Vagina (tissue), 2 donors: ENCODE measurements around the gene CLTRN. TPM values are rescaled to one million over a fixed set of nuclear protein-coding genes. Genes with fewer than 3 reads are reported as not detected.
A peak's percentile ranks its signal among the peaks of the same experiment; 100 is the strongest.

Source experiments
- DNase-seq, 2 donors: peaks; one replicate each; pipeline ENCODE4 v3.0.0-alpha.2; 2017; ENCODE audit errors: extremely low spot score in 2 of 2
- H3K27ac ChIP-seq: fragments of 200-600 bp; sonication (generic); one replicate; pipeline ENCODE4 v1.5.1; 2019
- H3K27me3 ChIP-seq: fragments of 200-600 bp; sonication (generic); one replicate; pipeline ENCODE4 v1.5.1; 2019
- H3K36me3 ChIP-seq, 2 donors: fragments of 200-600 bp; sonication (generic); one replicate each; pipeline ENCODE4 v1.5.1; 2017 to 2019
- H3K4me1 ChIP-seq: fragments of 200-600 bp; sonication (generic); one replicate; pipeline ENCODE4 v1.5.1; 2019
- H3K4me3 ChIP-seq, 2 donors: fragments of 200-600 bp; sonication (generic); 1 replicate in 1 of 2; 2 replicates in 1 of 2; pipeline ENCODE4 v1.5.1; 2016 to 2019
- H3K9me3 ChIP-seq: fragments of 200-600 bp; sonication (generic); one replicate; pipeline ENCODE4 v1.5.1; 2019
- POLR2A ChIP-seq, 2 donors: fragments of 450-650 bp; IDR thresholded peaks; one replicate each; pipeline ENCODE4 v1.6.1; 2017; ENCODE audit warnings: antibody characterized with exemption in 2 of 2, mild to moderate bottlenecking in 2 of 2, moderate library complexity in 2 of 2
- POLR2AphosphoS5 ChIP-seq, 2 donors: sonication (generic); formaldehyde crosslinking; IDR thresholded peaks; one replicate each; pipeline ENCODE4 v1.9.0; 2017; ENCODE audit warnings: antibody characterized with exemption in 2 of 2, mild to moderate bottlenecking in 2 of 2, low read depth in 1 of 2; ENCODE audit not compliant: insufficient read depth in 1 of 2
- intact Hi-C: fragments of 100-400 bp; cut with DNase I; formaldehyde crosslinking; loops from one replicate; pipeline ENCODE4 v1.15.1; 2023
- total RNA-seq: library from RNA; depleted of rRNA; stranded (reverse); fragments of >200 nt; gene quantifications from one replicate; pipeline ENCODE4 v1.2.3, GENCODE V29; 2016
- TF ChIP-seq, protein P1 (sequence below), 3 experiments: fragments of 450-650 bp in 2 of 3; fragments of 200-600 bp in 1 of 3; sonication (generic) in 1 of 3; IDR thresholded peaks; one replicate each; pipeline ENCODE4 v1.5.1; 2017 to 2019; ENCODE audit warnings: antibody characterized with exemption in 3 of 3, mild to moderate bottlenecking in 2 of 3, moderate library complexity in 2 of 3

CLTRN gene
- total RNA-seq, 1 donor from 2014 or later, result not detected

- Histone ChIP-seq H3K9me3 (no peaks in the 10 kb centered on the region), H3K27me3 (no peaks in the 10 kb centered on the region), H3K4me3 (no peak overlapping the region), H3K27ac (no peak overlapping the region), H3K36me3 (peaks cover 0 to 17% of the 10 kb centered on the region in 2 donors), H3K4me1 (peaks cover 26% of the 10 kb centered on the region)
- TF ChIP-seq POLR2A (IDR thresholded peaks at IDR 0.05), result no peak
- TF ChIP-seq, protein P1, sequence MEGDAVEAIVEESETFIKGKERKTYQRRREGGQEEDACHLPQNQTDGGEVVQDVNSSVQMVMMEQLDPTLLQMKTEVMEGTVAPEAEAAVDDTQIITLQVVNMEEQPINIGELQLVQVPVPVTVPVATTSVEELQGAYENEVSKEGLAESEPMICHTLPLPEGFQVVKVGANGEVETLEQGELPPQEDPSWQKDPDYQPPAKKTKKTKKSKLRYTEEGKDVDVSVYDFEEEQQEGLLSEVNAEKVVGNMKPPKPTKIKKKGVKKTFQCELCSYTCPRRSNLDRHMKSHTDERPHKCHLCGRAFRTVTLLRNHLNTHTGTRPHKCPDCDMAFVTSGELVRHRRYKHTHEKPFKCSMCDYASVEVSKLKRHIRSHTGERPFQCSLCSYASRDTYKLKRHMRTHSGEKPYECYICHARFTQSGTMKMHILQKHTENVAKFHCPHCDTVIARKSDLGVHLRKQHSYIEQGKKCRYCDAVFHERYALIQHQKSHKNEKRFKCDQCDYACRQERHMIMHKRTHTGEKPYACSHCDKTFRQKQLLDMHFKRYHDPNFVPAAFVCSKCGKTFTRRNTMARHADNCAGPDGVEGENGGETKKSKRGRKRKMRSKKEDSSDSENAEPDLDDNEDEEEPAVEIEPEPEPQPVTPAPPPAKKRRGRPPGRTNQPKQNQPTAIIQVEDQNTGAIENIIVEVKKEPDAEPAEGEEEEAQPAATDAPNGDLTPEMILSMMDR (IDR thresholded peaks at IDR 0.05), result no peak
- TF ChIP-seq POLR2AphosphoS5 (IDR thresholded peaks at IDR 0.05; ENCODE audit: insufficient read depth in 1 of 2, low read depth in 1 of 2), result no peak
- intact Hi-C loops, result loop anchor here (5.0 kb wide), 1 partner anchor 1108 kb away; the partner anchor contains the start of gene TXLNG
- DNase-seq, result no peak
Measured at GRCh38 chrX:15679246-15679645, 14.6 kb upstream of the CLTRN start.

GRCh38 chrX:15678339-15678738 is 13.7 kb upstream of the CLTRN start:
- Histone ChIP-seq H3K36me3 (peaks cover 0 to 17% of the 10 kb centered on the region in 2 donors), H3K27me3 (no peaks in the 10 kb centered on the region), H3K9me3 (no peaks in the 10 kb centered on the region), H3K4me3 (no peak overlapping the region), H3K4me1 (peaks cover 33% of the 10 kb centered on the region), H3K27ac (no peak overlapping the region)
- no peak for TF ChIP-seq POLR2A (IDR thresholded peaks at IDR 0.05)
- intact Hi-C loops, result loop anchor here (5.0 kb wide), 1 partner anchor 1109 kb away; the partner anchor contains the start of gene TXLNG
- no peak for DNase-seq

GRCh38 chrX:15676886-15677285 is 12.3 kb upstream of the CLTRN start:
- no peak for DNase-seq
- TF ChIP-seq POLR2AphosphoS5 (IDR thresholded peaks at IDR 0.05; ENCODE audit: insufficient read depth in 1 of 2, low read depth in 1 of 2), result no peak
- TF ChIP-seq POLR2A (IDR thresholded peaks at IDR 0.05), result no peak
- TF ChIP-seq, protein P1 (IDR thresholded peaks at IDR 0.05), result no peak
- intact Hi-C loops, result loop anchor here (5.0 kb wide), 1 partner anchor 1110 kb away; the partner anchor contains the start of gene TXLNG
- H3K4me1 ChIP-seq, result peaks cover 33% of the 10 kb centered on the region
- peaks cover 0 to 17% of the 10 kb centered on the region in 2 donors for H3K36me3 ChIP-seq
- H3K27ac ChIP-seq, result no peak overlapping the region
- H3K4me3 ChIP-seq, result peak overlapping the region; percentile 82 to 88
- H3K9me3 ChIP-seq, result no peaks in the 10 kb centered on the region
- H3K27me3 ChIP-seq, result no peaks in the 10 kb centered on the region

DNA sequence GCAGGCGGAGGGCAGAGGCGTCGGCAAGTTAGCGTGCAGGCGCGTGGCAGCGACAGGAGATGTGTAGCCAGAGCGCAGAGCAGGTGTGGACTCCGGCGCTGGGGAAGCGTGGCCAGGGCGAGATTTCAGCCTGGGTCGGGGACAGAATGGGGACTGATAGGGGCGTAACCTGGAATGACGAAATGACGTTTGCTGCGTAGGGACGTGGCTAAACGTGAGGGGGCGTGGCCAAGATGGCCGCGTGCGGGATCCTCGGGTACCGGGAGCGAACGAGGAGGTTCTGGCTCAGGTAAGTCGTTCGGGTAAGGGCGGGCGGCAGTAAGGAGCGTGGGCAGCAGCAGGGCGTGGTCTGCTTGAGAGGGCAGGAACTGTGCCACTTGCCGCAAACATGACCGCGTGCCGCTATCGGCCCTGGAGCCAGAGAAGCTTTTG is 10.9 kb upstream of the CLTRN start:
- TF ChIP-seq POLR2A (IDR thresholded peaks at IDR 0.05) (peak in 1 of 2 donors; percentile 59), POLR2AphosphoS5 (IDR thresholded peaks at IDR 0.05; ENCODE audit: insufficient read depth in 1 of 2, low read depth in 1 of 2) (peak in 1 of 2 donors; percentile 10)
- TF ChIP-seq, protein P1 (IDR thresholded peaks at IDR 0.05), result no peak

DNA sequence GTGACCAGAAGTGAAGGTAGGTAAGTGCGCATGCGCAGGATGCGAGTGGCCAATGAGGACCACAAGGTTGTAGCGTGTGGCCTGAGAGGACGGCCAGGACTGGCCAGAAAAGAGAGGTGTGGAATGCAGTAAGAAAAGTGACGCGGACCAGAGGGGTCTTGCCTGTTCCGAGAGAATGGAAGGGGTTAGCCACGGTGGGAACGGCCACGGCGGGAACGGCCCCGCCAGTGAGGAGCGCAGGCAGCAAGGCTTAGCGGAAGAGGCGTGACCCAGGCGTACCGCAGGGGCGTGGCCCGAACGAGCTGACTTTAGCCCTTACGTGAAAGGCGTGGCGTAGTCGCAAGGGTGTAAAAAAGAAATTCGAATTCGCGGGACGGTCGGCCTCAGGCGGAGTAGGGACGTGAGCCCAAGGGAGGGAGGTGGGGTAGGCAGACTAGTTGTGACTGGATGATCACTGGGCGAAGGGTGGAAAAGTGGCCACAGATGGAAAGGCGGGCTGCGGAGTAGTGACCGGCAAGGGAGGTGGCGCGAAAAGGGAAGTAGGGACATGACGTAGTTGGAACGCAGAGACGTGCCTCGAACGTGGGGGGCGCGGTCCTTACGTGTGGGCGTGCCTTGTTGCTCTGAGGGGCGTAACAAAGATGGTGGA is 10.4 kb upstream of the CLTRN start:
- intact Hi-C loops, result loop anchor here (5.0 kb wide), 1 partner anchor 1112 kb away; the partner anchor contains the start of gene TXLNG
- DNase-seq, result peak; percentile 97 to 99
- Histone ChIP-seq H3K4me3 (peak overlapping the region; percentile 82 to 88), H3K9me3 (no peaks in the 10 kb centered on the region), H3K36me3 (peaks cover 0 to 7% of the 10 kb centered on the region in 2 donors), H3K27me3 (no peaks in the 10 kb centered on the region), H3K27ac (peak overlapping the region; percentile 98), H3K4me1 (peaks cover 33% of the 10 kb centered on the region)
- TF ChIP-seq POLR2A (IDR thresholded peaks at IDR 0.05) (peak in 1 of 2 donors; percentile 54), POLR2AphosphoS5 (IDR thresholded peaks at IDR 0.05; ENCODE audit: insufficient read depth in 1 of 2, low read depth in 1 of 2) (peak; percentile 76 to 96)
- TF ChIP-seq, protein P1 (IDR thresholded peaks at IDR 0.05), result no peak

More for the DNA sequence above, 10.9 kb upstream of the CLTRN start:
- intact Hi-C loops, result loop anchor here (5.0 kb wide), 1 partner anchor 1112 kb away; the partner anchor contains the start of gene TXLNG
- Histone ChIP-seq H3K9me3 (no peaks in the 10 kb centered on the region), H3K4me3 (peak overlapping the region; percentile 82 to 88), H3K27ac (peak overlapping the region; percentile 98), H3K27me3 (no peaks in the 10 kb centered on the region), H3K4me1 (peaks cover 33% of the 10 kb centered on the region), H3K36me3 (peaks cover 0 to 9% of the 10 kb centered on the region in 2 donors)
- DNase-seq, result peak; percentile 98
